Measurements from ENCODE around the gene BEST2. TPM values are rescaled to one million over a fixed set of nuclear protein-coding genes. Genes with fewer than 3 reads are reported as not detected.

The BEST2 gene
- total RNA-seq, 8 experiments from 2014 or later, result 0.11 to 1.00 (median 0.42) TPM; not detected in 3

DNA sequence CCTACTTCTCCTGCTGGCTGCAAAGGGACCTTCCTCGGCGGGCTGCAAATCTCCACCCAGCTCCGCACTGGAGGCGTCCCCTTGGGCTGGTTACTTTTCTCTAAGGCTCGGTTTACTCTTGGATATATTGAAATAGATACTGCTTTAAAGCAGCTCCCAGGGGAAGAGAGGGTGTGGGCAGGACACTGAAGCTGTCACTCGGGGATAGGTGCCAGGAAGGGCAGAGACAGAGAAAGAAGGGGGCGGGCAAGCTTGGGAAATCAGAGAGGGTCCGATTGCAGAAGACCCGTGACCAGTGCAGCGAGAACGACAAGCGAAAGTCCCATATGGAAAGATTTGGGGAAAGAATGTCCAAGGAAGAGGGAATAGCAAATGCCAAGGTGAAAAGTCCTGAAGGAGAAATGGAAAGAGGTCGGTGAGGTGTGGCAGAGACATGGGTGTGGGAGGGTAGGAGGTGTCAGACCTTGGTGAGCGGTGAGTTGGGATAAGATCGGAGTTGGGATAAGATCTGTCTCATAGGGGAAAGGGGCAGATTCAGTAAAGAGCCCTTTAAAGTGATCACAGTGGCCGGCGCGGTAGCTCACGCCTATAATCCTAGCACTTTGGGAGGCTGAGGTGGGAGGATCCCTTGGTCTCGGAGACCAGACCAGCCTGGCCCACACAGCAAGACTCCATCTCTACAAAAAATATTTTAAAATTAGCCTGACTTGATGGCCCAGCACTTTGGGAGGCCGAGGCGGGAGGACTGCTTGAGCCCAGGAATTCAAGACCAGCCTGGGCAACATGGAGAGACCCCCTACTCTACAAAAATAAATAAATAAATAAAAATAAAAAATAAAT, 50.9 kb downstream of the BEST2 start:
- WGBS, 10 experiments, result 0 to 76% (median 41%) methylated on average over 1 to 18 of the region's 22 CpGs
- peak overlapping the region; percentile 21 to 32 for H3K27ac ChIP-seq
- H3K4me3 ChIP-seq, result peak overlapping the region; percentile 67 to 92 (median 84)
- no peak for ATAC-seq (replicated peaks in 6 of 8)
- peaks cover 18 to 19% of the 10 kb centered on the region in 2 donors for H3K4me1 ChIP-seq (replicated peaks in 1 of 2)
- in situ Hi-C loops (cut with MboI; ENCODE audit: low pct_unique_long_range_greater_than_20kb in 2 of 9, low sequenced_read_pairs in 9 of 9, unreplicated experiment in 9 of 9), result no loop called here

DNA sequence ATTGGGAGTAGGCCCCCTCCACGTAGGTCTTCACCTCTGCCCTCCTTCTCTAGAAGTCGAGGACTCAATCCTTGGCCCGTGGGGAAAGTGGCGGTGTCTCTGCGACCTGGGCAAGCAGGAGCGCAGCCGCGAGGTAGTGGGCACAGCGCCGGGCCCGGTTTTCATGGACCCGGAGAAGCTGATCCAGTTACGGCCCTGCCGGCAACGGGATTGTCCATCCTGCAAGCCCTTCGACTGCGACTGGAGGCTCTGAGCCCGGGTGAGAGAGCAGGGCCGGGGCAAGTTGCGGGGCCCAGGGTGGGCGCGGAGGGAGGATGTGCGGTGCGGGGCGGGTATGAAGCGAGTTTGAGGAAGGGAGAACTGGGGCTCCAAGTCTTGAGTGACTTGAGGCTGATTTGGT, 52.5 kb downstream of the BEST2 start:
- Histone ChIP-seq H3K4me1 (replicated peaks in 1 of 2) (peaks cover 18 to 19% of the 10 kb centered on the region in 2 donors), H3K27ac (no peak overlapping the region), H3K4me3 (no peak overlapping the region)
- ATAC-seq (replicated peaks in 6 of 8), result no peak
- in situ Hi-C loops (cut with MboI; ENCODE audit: low pct_unique_long_range_greater_than_20kb in 2 of 9, low sequenced_read_pairs in 9 of 9, unreplicated experiment in 9 of 9), result no loop called here
- 85 to 100% (median 90%) methylated on average over 2 to 15 of the region's 26 CpGs; no CpG with 5 or more reads in 4 of the 10 experiments for WGBS, 10 experiments

DNA sequence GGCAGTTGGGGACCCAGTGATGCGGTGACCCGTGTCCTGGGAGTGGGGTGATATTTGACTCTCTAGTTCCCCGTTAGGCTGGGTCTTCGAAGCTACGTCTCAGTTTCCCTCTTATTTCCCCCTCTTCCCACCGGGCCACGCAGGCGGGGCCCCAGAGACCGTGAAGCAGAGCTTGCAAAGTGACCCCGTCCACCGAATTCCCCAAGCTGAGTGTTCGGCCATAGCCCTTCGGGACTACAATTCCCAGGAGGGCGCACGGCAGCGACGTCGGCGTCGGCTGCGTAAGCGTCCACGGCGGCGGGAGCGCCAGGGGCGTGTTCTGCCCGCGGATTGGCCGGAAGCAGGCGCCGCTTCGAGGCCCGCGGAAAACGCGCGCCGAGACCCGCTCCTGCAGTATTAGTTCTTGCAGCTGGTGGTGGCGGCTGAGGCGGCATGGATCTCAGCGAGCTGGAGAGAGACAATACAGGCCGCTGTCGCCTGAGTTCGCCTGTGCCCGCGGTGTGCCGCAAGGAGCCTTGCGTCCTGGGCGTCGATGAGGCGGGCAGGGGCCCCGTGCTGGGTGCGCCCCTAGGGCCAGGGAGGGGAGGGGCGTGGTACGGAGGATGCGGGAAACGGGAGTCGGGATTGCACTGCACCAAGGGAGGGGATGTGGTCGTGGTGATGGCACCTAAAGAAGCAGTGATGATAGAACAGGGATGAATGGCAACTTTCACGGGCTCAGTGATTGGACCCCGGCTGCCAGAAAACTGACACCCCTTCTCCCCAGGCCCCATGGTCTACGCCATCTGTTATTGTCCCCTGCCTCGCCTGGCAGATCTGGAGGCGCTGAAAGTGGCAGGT, 54.9 kb downstream of the BEST2 start, which contains the start of gene RNASEH2A:
Gene RNASEH2A (plus strand): TSS at position 343 of the 840 bp plus-strand sequence. CDS start 90 bp downstream, at position 433.
- Histone ChIP-seq H3K27ac (peak within 1 kb of the TSS in 1 of 2 donors; percentile 76), H3K4me1 (replicated peaks in 1 of 2) (peaks cover 11 to 12% of the 10 kb centered on the region in 2 donors), H3K4me3 (peak within 1 kb of the TSS; percentile 48 to 82 (median 66))
- in situ Hi-C loops (cut with MboI; ENCODE audit: low pct_unique_long_range_greater_than_20kb in 2 of 9, low sequenced_read_pairs in 9 of 9, unreplicated experiment in 9 of 9), result no loop called here
- ATAC-seq (replicated peaks in 6 of 8), result peak; percentile 74 to 87 (median 80)
- 0 to 56% (median 4%) methylated on average over 1 to 20 of the region's 66 CpGs; no CpG with 5 or more reads in 4 of the 10 experiments for WGBS, 10 experiments

Other genes with a start within 250 kb of the BEST2 start
- 10 to 100 TPM in 6 of 8 experiments, 1 to 10 TPM in 2; 4.0 to 20.6 (median 15.5) TPM for gene ZNF564, start 200.3 kb upstream of the BEST2 start, total RNA-seq
- 10 to 100 TPM in 1 of 8 experiments, 1 to 10 TPM in 7; 6.0 to 11.1 (median 7.3) TPM for gene ZNF490, start 141.0 kb upstream of the BEST2 start, total RNA-seq
- 10 to 100 TPM; 12.1 to 26.4 (median 17.6) TPM for gene ZNF791, start 140.9 kb upstream of the BEST2 start, total RNA-seq
- gene MAN2B1, start 85.0 kb upstream of the BEST2 start, total RNA-seq, result 10 to 100 TPM; 12.3 to 95.9 (median 38.0) TPM
- 10 to 100 TPM; 11.4 to 18.0 (median 14.6) TPM for gene WDR83, start 85.0 kb upstream of the BEST2 start, total RNA-seq
- gene DHPS, start 69.9 kb upstream of the BEST2 start, total RNA-seq, result 100 to 1,000 TPM in 2 of 8 experiments, 10 to 100 TPM in 6; 49.1 to 112 (median 79.9) TPM
- gene GNG14, start 63.8 kb upstream of the BEST2 start, total RNA-seq, result 1 to 10 TPM in 2 of 8 experiments, not detected in 6; 3.7 to 5.7 TPM
- gene FBXW9, start 55.2 kb upstream of the BEST2 start, total RNA-seq, result 10 to 100 TPM in 6 of 8 experiments, 1 to 10 TPM in 2; 4.1 to 21.2 (median 11.7) TPM
- 100 to 1,000 TPM in 2 of 8 experiments, 10 to 100 TPM in 6; 51.3 to 119 (median 67.1) TPM for gene TNPO2, start 27.9 kb upstream of the BEST2 start, total RNA-seq
- 100 to 1,000 TPM; 103 to 157 (median 125) TPM for gene TRIR, start 17.1 kb upstream of the BEST2 start, total RNA-seq
- 10 to 100 TPM; 43.3 to 94.2 (median 62.3) TPM for gene GET3, start 14.3 kb upstream of the BEST2 start, total RNA-seq
- gene HOOK2, start 23.8 kb downstream of the BEST2 start, total RNA-seq, result 10 to 100 TPM in 7 of 8 experiments, 1 to 10 TPM in 1; 8.0 to 40.9 (median 12.9) TPM
- 100 to 1,000 TPM in 1 of 8 experiments, 10 to 100 TPM in 7; 11.0 to 115 (median 45.8) TPM for gene JUNB, start 39.7 kb downstream of the BEST2 start, total RNA-seq
- gene PRDX2, start 50.0 kb downstream of the BEST2 start, total RNA-seq, result 100 to 1,000 TPM; 293 to 612 (median 357) TPM
- gene THSD8, start 50.3 kb downstream of the BEST2 start, total RNA-seq, result 1 to 10 TPM in 3 of 8 experiments, under 1 TPM in 2, not detected in 3; 0.25 to 7.7 (median 1.1) TPM
- gene RNASEH2A, start 54.8 kb downstream of the BEST2 start, total RNA-seq, result 10 to 100 TPM in 5 of 8 experiments, 1 to 10 TPM in 3; 4.2 to 42.4 (median 12.3) TPM
- gene RTBDN, start 82.8 kb downstream of the BEST2 start, total RNA-seq, result 1 to 10 TPM in 3 of 8 experiments, under 1 TPM in 4, not detected in 1; 0.56 to 1.9 (median 0.92) TPM
- 10 to 100 TPM in 5 of 8 experiments, 1 to 10 TPM in 1, under 1 TPM in 2; 0.25 to 41.1 (median 16.6) TPM for gene MAST1, start 86.7 kb downstream of the BEST2 start, total RNA-seq
- 10 to 100 TPM in 4 of 8 experiments, 1 to 10 TPM in 4; 2.2 to 70.1 (median 11.9) TPM for gene DNASE2, start 129.7 kb downstream of the BEST2 start, total RNA-seq
- gene KLF1, start 135.4 kb downstream of the BEST2 start, total RNA-seq, result under 1 TPM in 4 of 8 experiments, not detected in 4; 0.11 to 0.33 (median 0.21) TPM
- 10 to 100 TPM in 5 of 8 experiments, 1 to 10 TPM in 3; 6.4 to 42.4 (median 17.4) TPM for gene GCDH, start 139.4 kb downstream of the BEST2 start, total RNA-seq
- gene SYCE2, start 167.5 kb downstream of the BEST2 start, total RNA-seq, result 1 to 10 TPM in 1 of 8 experiments, under 1 TPM in 6, not detected in 1; 0.23 to 1.0 (median 0.71) TPM
- gene FARSA, start 181.9 kb downstream of the BEST2 start, total RNA-seq, result 100 to 1,000 TPM in 3 of 8 experiments, 10 to 100 TPM in 5; 49.5 to 112 (median 74.9) TPM
- gene CALR, start 186.8 kb downstream of the BEST2 start, total RNA-seq, result 100 to 1,000 TPM; 289 to 982 (median 397) TPM
- gene RAD23A, start 194.1 kb downstream of the BEST2 start, total RNA-seq, result 100 to 1,000 TPM in 2 of 8 experiments, 10 to 100 TPM in 6; 41.9 to 114 (median 67.4) TPM
- 10 to 100 TPM; 18.2 to 51.6 (median 28.3) TPM for gene GADD45GIP1, start 205.4 kb downstream of the BEST2 start, total RNA-seq
- under 1 TPM in 6 of 8 experiments, not detected in 2; 0.09 to 0.47 (median 0.31) TPM for gene DAND5, start 217.8 kb downstream of the BEST2 start, total RNA-seq
- gene NFIX, start 243.7 kb downstream of the BEST2 start, total RNA-seq, result 10 to 100 TPM in 4 of 8 experiments, under 1 TPM in 4; under 0.01 to 72.3 (median 6.4) TPM

All from motor neuron (in vitro differentiated cells).